Neural cell (in vitro differentiated cells): ENCODE measurements around the gene METAP1. TPM values are rescaled to one million over a fixed set of nuclear protein-coding genes. Genes with fewer than 3 reads are reported as not detected.
"Not testable (repeated sequence)": the region's sequence is repeated elsewhere in the genome, so short reads cannot be mapped to it uniquely, and the experiment has no call there.

Source experiments
- H2AFZ ChIP-seq: fragments of 200-600, 300-800 bp; sonication (generic), shearing (Covaris generic); 2 replicates; pipeline ENCODE4 v1.6.0; 2014; ENCODE audit warnings: low read depth, mild to moderate bottlenecking, antibody characterized with exemption, low read length, moderate library complexity
- H3F3A ChIP-seq: fragments of 200-600 bp; shearing (Covaris generic); 2 replicates; pipeline ENCODE4 v1.6.1; 2016; ENCODE audit warnings: mild to moderate bottlenecking, moderate library complexity, mixed read lengths, antibody characterized with exemption, low read length; ENCODE audit not compliant: insufficient read depth, poor library complexity, severe bottlenecking
- H3K27ac ChIP-seq: fragments of 200-600, 300-800 bp; sonication (generic), shearing (Covaris generic); 2 replicates; pipeline ENCODE4 v1.5.1; 2014; ENCODE audit warnings: mild to moderate bottlenecking, low read length, moderate library complexity
- H3K27me3 ChIP-seq: fragments of 300-800, 200-600 bp; sonication (generic), shearing (Covaris generic); 2 replicates; pipeline ENCODE4 v1.6.0; 2014; ENCODE audit warnings: mild to moderate bottlenecking, low read depth, low read length, moderate library complexity; ENCODE audit not compliant: insufficient read depth
- H3K36me3 ChIP-seq: fragments of 300-800, 200-600 bp; sonication (generic), shearing (Covaris generic); 2 replicates; pipeline ENCODE4 v1.5.1; 2014; ENCODE audit warnings: mild to moderate bottlenecking, antibody characterized with exemption, low read length, moderate library complexity; ENCODE audit not compliant: insufficient read depth
- H3K4me2 ChIP-seq: fragments of 300-800, 200-600 bp; sonication (generic), shearing (Covaris generic); 2 replicates; pipeline ENCODE4 v1.6.0; 2014; ENCODE audit warnings: mild to moderate bottlenecking, low read length
- H3K4me3 ChIP-seq: fragments of 300-800, 200-600 bp; sonication (generic), shearing (Covaris generic); 2 replicates; pipeline ENCODE4 v1.5.1; 2014; ENCODE audit warnings: mild to moderate bottlenecking, low read length, moderate library complexity
- H3K79me2 ChIP-seq: fragments of 200-600 bp; shearing (Covaris generic); replicated peaks from 2 replicates; pipeline ENCODE4 v1.6.0; 2014; ENCODE audit warnings: mild to moderate bottlenecking, low read length, moderate library complexity; ENCODE audit not compliant: insufficient read depth
- H3K9ac ChIP-seq: fragments of 300-800, 200-600 bp; sonication (generic), shearing (Covaris generic); 2 replicates; pipeline ENCODE4 v1.6.1; 2016; ENCODE audit warnings: mild to moderate bottlenecking, low read length, mixed read lengths
- H3K9me2 ChIP-seq: fragments of 200-600 bp; shearing (Covaris generic); 2 replicates; pipeline ENCODE4 v1.6.1; 2016; ENCODE audit warnings: mild to moderate bottlenecking, low read length, mixed read lengths; ENCODE audit not compliant: insufficient read depth
- H3K9me3 ChIP-seq: fragments of 200-600, 300-800 bp; sonication (generic), shearing (Covaris generic); 2 replicates; pipeline ENCODE4 v1.6.1; 2016; ENCODE audit warnings: mild to moderate bottlenecking, mixed run types, low read length, moderate library complexity, mixed read lengths
- H4K20me1 ChIP-seq: fragments of 200-600 bp; shearing (Covaris generic); 2 replicates; pipeline ENCODE4 v1.6.1; 2016; ENCODE audit warnings: mild to moderate bottlenecking, mixed run types; ENCODE audit not compliant: insufficient read depth
- CTCF ChIP-seq: fragments of 450-650 bp; IDR thresholded peaks from 2 replicates; pipeline ENCODE4 v1.5.1; 2014; ENCODE audit warnings: antibody characterized with exemption, mild to moderate bottlenecking, moderate library complexity; ENCODE audit not compliant: poor library complexity, severe bottlenecking
- EP300 ChIP-seq: fragments of 450-650 bp; conservative IDR thresholded peaks from 2 replicates; pipeline ENCODE4 v1.6.1; 2014; ENCODE audit warnings: antibody characterized with exemption, mild to moderate bottlenecking, moderate library complexity; ENCODE audit not compliant: poor library complexity, severe bottlenecking
- EZH2 ChIP-seq: fragments of 200-600, 300-800 bp; shearing (Covaris generic), sonication (generic); IDR thresholded peaks from 2 replicates; pipeline ENCODE4 v1.6.1; 2014; ENCODE audit warnings: antibody characterized with exemption, low read length, borderline replicate concordance, mild to moderate bottlenecking; ENCODE audit not compliant: insufficient read depth, poor library complexity, severe bottlenecking
- MXI1 ChIP-seq: fragments of 450-650 bp; conservative IDR thresholded peaks from 2 replicates; pipeline ENCODE4 v1.6.1; 2014; ENCODE audit warnings: antibody characterized with exemption, mild to moderate bottlenecking; ENCODE audit not compliant: poor library complexity, severe bottlenecking
- POLR2AphosphoS5 ChIP-seq: IDR thresholded peaks from 2 replicates; pipeline ENCODE4 v1.6.1; 2012
- RAD21 ChIP-seq: fragments of 450-650 bp; conservative IDR thresholded peaks from 2 replicates; pipeline ENCODE4 v1.6.1; 2014; ENCODE audit warnings: antibody characterized with exemption, mild to moderate bottlenecking, moderate library complexity
- REST ChIP-seq: IDR thresholded peaks from 2 replicates; pipeline ENCODE4 v1.6.1; 2012; ENCODE audit warnings: borderline replicate concordance
- SMC3 ChIP-seq: fragments of 450-650 bp; conservative IDR thresholded peaks from 2 replicates; pipeline ENCODE4 v1.6.1; 2014; ENCODE audit warnings: antibody characterized with exemption, mild to moderate bottlenecking, moderate library complexity; ENCODE audit not compliant: poor library complexity
- TAF1 ChIP-seq: IDR thresholded peaks from 2 replicates; pipeline ENCODE4 v1.6.1; 2012; ENCODE audit warnings: low read depth
- polyA plus RNA-seq: library from polyadenylated mRNA; depleted of rRNA; stranded (reverse); fragments of >200 nt; gene quantifications from 2 replicates; pipeline ENCODE4 v1.2.3, GENCODE V29; 2014

METAP1 gene
- polyA plus RNA-seq, 1 donor from 2014 or later, result 24.5 TPM

DNA sequence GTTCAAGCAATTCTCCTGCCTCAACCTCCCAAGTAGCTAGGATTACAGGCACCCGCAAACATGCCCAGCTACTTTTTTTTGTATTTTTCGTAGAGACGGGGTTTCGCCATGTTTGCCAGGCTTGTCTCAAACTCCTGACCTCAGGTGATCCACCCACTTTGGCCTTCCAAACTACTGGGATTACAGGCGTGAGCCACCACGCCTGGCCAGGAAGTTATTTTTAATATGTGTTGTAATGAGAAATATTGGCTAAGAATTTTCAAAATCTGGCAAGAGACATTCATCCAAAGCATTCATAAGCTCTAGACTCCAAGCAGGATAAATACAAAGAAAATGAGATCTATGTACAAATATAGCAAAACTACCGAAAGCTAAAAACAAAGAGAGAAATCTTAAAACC is 18.0 kb upstream of the METAP1 start:
- no peaks in the 10 kb centered on the region for H3K9me2 ChIP-seq
- H3K9me3 ChIP-seq, result no peaks in the 10 kb centered on the region
- TF ChIP-seq RAD21 (no peak), MXI1 (no peak), EZH2 (no peak), POLR2AphosphoS5 (no peak), SMC3 (no peak), REST (no peak), CTCF (no peak), TAF1 (no peak), EP300 (no peak)
- no peak overlapping the region for H2AFZ ChIP-seq
- no peaks in the 10 kb centered on the region for H4K20me1 ChIP-seq
- no peaks in the 10 kb centered on the region for H3F3A ChIP-seq
- H3K9ac ChIP-seq, result no peak overlapping the region
- H3K4me3 ChIP-seq, result no peak overlapping the region
- H3K36me3 ChIP-seq, result no peaks in the 10 kb centered on the region
- H3K27me3 ChIP-seq, result no peaks in the 10 kb centered on the region
- no peaks in the 10 kb centered on the region for H3K79me2 ChIP-seq
- no peak overlapping the region for H3K4me2 ChIP-seq
- no peak overlapping the region for H3K27ac ChIP-seq

GRCh38 chr4:98987720-98988119 is 7.8 kb upstream of the METAP1 start:
- Histone ChIP-seq H4K20me1 (no peaks in the 10 kb centered on the region), H3K9me3 (no peaks in the 10 kb centered on the region), H3K4me2 (no peak overlapping the region), H3K79me2 (no peaks in the 10 kb centered on the region), H3K27me3 (no peaks in the 10 kb centered on the region), H3K36me3 (no peaks in the 10 kb centered on the region), H3K9ac (no peak overlapping the region), H3F3A (no peaks in the 10 kb centered on the region), H3K4me3 (no peak overlapping the region), H3K9me2 (no peaks in the 10 kb centered on the region), H3K27ac (no peak overlapping the region), H2AFZ (no peak overlapping the region)
- no peak for TF ChIP-seq EP300
- no peak for TF ChIP-seq POLR2AphosphoS5
- no peak for TF ChIP-seq RAD21
- TF ChIP-seq TAF1, result no peak
- no peak for TF ChIP-seq CTCF
- no peak for TF ChIP-seq EZH2
- no peak for TF ChIP-seq SMC3
- TF ChIP-seq REST, result no peak
- TF ChIP-seq MXI1, result no peak

DNA sequence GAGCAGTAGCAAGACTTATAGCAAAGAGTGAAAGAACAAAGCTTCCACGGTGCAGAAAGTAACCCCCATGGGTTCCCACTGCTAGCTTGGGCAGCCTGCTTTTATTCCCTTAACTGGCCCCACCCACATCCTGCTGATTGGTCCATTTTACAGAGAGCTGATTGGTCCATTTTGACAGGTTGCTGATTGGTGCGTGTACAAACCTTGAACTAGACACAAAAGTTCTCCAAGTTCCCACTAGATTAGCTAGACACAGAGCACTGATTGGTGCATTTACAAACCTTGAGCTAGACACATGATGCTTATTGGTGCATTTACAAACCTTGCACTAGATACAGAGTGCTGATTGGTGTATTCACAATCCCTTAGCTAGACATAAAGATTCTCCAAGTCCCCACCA is 2.7 kb upstream of the METAP1 start:
- not testable (repeated sequence) for H3F3A ChIP-seq, H2AFZ ChIP-seq, H4K20me1 ChIP-seq, H3K36me3 ChIP-seq, H3K4me3 ChIP-seq, H3K4me2 ChIP-seq, H3K27ac ChIP-seq, H3K9ac ChIP-seq, H3K9me2 ChIP-seq, H3K27me3 ChIP-seq, H3K9me3 ChIP-seq
- peaks cover 15% of the 10 kb centered on the region for H3K79me2 ChIP-seq
